ENCODE results near the gene RPS6KA6.
"Not testable (repeated sequence)": the region's sequence is repeated elsewhere in the genome, so short reads cannot be mapped to it uniquely, and the experiment has no call there.

RPS6KA6 gene

DNA sequence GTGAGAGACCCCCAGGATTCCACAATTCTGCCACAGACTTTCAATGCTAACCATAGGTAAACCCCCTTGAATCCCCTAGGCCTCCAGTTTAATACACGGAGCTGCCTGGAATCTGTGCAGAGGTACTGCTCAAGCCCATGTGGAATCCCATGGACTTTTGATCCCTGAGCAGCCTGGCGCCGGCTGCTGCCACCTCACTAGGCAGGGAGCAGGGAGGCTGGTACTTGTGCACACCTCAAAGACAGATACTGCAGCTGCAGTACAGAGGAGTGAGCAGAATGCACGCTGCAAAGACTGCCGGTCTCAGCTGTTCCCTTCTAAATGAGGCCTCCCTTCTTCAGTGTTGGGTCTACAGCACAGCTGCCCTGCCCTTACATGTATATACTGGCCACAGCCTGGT, 79.4 kb downstream of the RPS6KA6 start:
- Histone ChIP-seq H3K9me3 (ENCODE audit: control insufficient read depth in 1 of 2, low read length in 2 of 2) (peaks cover 0 to 2% of the 10 kb centered on the region in 2 donors), H3K27ac (ENCODE audit: low read length) (no peak overlapping the region), H3K36me3 (ENCODE audit: control insufficient read depth in 1 of 2, insufficient read depth in 2 of 2, low read length in 2 of 2) (no peaks in the 10 kb centered on the region), H3K4me1 (ENCODE audit: control insufficient read depth in 1 of 2, insufficient read depth in 2 of 2, low read length in 2 of 2) (no peaks in the 10 kb centered on the region), H3K4me3 (ENCODE audit: low read depth in 1 of 2, low read length in 2 of 2) (no peak overlapping the region), H3K27me3 (ENCODE audit: low read depth, low read length) (no peaks in the 10 kb centered on the region)

- no peaks in the 10 kb centered on the region for H3K9me3 ChIP-seq (ENCODE audit: control insufficient read depth in 1 of 2, low read length in 2 of 2)
- no peaks in the 10 kb centered on the region for H3K4me1 ChIP-seq (ENCODE audit: control insufficient read depth in 1 of 2, insufficient read depth in 2 of 2, low read length in 2 of 2)
- no peak overlapping the region for H3K4me3 ChIP-seq (ENCODE audit: low read depth in 1 of 2, low read length in 2 of 2)
- H3K36me3 ChIP-seq (ENCODE audit: control insufficient read depth in 1 of 2, insufficient read depth in 2 of 2, low read length in 2 of 2), result no peaks in the 10 kb centered on the region
- H3K27me3 ChIP-seq (ENCODE audit: low read depth, low read length), result no peaks in the 10 kb centered on the region
- H3K27ac ChIP-seq (ENCODE audit: low read length), result no peak overlapping the region
Measured at GRCh38 chrX:84099120-84099519, 88.9 kb downstream of the RPS6KA6 start.

DNA sequence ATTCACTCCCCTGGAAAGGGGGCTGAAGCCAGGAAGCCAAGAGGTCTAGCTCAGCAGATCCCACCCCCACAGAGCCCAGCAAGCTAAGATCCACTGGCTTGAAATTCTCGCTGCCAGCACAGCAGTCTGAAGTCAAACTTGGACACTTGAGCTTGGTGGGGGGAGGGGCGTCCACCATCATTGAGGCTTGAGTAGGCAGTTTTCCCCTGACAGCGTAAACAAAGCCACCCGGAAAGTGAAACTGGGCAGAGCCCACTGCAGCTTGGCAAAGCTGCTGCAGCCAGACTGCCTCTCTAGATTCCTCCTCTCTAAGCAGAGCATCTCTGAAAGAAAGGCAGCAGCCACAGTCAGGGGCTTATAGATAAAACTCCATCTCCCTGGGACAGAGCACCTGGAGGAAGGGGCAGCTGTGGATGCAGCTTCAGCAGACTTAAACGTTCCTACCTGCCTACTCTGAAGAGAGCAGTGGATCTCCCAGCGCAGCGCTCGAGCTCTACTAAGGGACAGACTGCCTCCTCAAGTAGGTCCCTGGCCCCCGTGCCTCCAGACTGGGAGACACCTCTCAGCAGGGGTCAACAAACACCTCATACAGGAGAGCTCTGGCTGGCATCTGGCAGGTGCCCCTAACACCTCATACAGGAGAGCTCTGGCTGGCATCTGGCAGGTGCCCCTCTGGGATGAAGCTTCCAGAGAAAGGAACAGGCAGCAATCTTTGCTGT, 108.4 kb downstream of the RPS6KA6 start:
- H3K4me3 ChIP-seq (ENCODE audit: low read depth in 1 of 2, low read length in 2 of 2), result peak overlapping the region in 1 of 2 donors; percentile 24
- not testable (repeated sequence) for H3K27ac ChIP-seq (ENCODE audit: low read length); H3K27me3 ChIP-seq (ENCODE audit: low read depth, low read length); H3K4me1 ChIP-seq (ENCODE audit: control insufficient read depth in 1 of 2, insufficient read depth in 2 of 2, low read length in 2 of 2); H3K9me3 ChIP-seq (ENCODE audit: control insufficient read depth in 1 of 2, low read length in 2 of 2); H3K36me3 ChIP-seq (ENCODE audit: control insufficient read depth in 1 of 2, insufficient read depth in 2 of 2, low read length in 2 of 2)

GRCh38 chrX:84078991-84079390, 109.0 kb downstream of the RPS6KA6 start:
- no peaks in the 10 kb centered on the region for H3K27me3 ChIP-seq (ENCODE audit: low read depth, low read length)
- no peaks in the 10 kb centered on the region for H3K4me1 ChIP-seq (ENCODE audit: control insufficient read depth in 1 of 2, insufficient read depth in 2 of 2, low read length in 2 of 2)
- no peak overlapping the region for H3K27ac ChIP-seq (ENCODE audit: low read length)
- H3K4me3 ChIP-seq (ENCODE audit: low read depth in 1 of 2, low read length in 2 of 2), result no peak overlapping the region
- no peaks in the 10 kb centered on the region for H3K36me3 ChIP-seq (ENCODE audit: control insufficient read depth in 1 of 2, insufficient read depth in 2 of 2, low read length in 2 of 2)
- no peaks in the 10 kb centered on the region for H3K9me3 ChIP-seq (ENCODE audit: control insufficient read depth in 1 of 2, low read length in 2 of 2)

DNA sequence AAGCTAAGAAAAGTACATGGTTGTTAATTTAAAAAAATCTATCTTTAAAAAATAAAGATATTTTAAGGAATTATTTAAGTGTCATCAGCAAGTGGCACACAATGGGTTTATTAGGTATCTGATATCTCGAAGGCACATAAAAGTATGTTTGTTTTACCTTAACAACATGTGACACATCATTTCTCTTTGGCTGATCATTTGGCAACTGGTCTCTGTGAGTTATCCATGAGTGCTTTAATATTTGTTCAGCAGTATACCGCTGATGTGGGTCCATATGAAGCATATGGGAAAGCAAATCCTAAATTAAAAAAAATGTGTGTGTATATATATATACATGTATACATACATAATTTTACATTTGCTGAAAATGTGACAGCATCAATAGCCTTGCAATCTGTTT, 123.2 kb downstream of the RPS6KA6 start:
- Histone ChIP-seq H3K36me3 (ENCODE audit: control insufficient read depth in 1 of 2, insufficient read depth in 2 of 2, low read length in 2 of 2) (no peaks in the 10 kb centered on the region), H3K4me3 (ENCODE audit: low read depth in 1 of 2, low read length in 2 of 2) (no peak overlapping the region), H3K9me3 (ENCODE audit: control insufficient read depth in 1 of 2, low read length in 2 of 2) (no peaks in the 10 kb centered on the region), H3K27ac (ENCODE audit: low read length) (no peak overlapping the region), H3K27me3 (ENCODE audit: low read depth, low read length) (no peaks in the 10 kb centered on the region), H3K4me1 (ENCODE audit: control insufficient read depth in 1 of 2, insufficient read depth in 2 of 2, low read length in 2 of 2) (no peaks in the 10 kb centered on the region)

GRCh38 chrX:84064164-84064563, 123.8 kb downstream of the RPS6KA6 start:
- H3K4me1 ChIP-seq (ENCODE audit: control insufficient read depth in 1 of 2, insufficient read depth in 2 of 2, low read length in 2 of 2), result no peaks in the 10 kb centered on the region
- no peaks in the 10 kb centered on the region for H3K9me3 ChIP-seq (ENCODE audit: control insufficient read depth in 1 of 2, low read length in 2 of 2)
- H3K4me3 ChIP-seq (ENCODE audit: low read depth in 1 of 2, low read length in 2 of 2), result no peak overlapping the region
- H3K27me3 ChIP-seq (ENCODE audit: low read depth, low read length), result no peaks in the 10 kb centered on the region
- H3K36me3 ChIP-seq (ENCODE audit: control insufficient read depth in 1 of 2, insufficient read depth in 2 of 2, low read length in 2 of 2), result no peaks in the 10 kb centered on the region
- H3K27ac ChIP-seq (ENCODE audit: low read length), result no peak overlapping the region

GRCh38 chrX:84047339-84047738, 140.7 kb downstream of the RPS6KA6 start:
- Histone ChIP-seq H3K27ac (ENCODE audit: low read length) (no peak overlapping the region), H3K4me1 (ENCODE audit: control insufficient read depth in 1 of 2, insufficient read depth in 2 of 2, low read length in 2 of 2) (no peaks in the 10 kb centered on the region), H3K27me3 (ENCODE audit: low read depth, low read length) (no peaks in the 10 kb centered on the region), H3K9me3 (ENCODE audit: control insufficient read depth in 1 of 2, low read length in 2 of 2) (no peaks in the 10 kb centered on the region), H3K36me3 (ENCODE audit: control insufficient read depth in 1 of 2, insufficient read depth in 2 of 2, low read length in 2 of 2) (no peaks in the 10 kb centered on the region), H3K4me3 (ENCODE audit: low read depth in 1 of 2, low read length in 2 of 2) (no peak overlapping the region)

GRCh38 chrX:84046403-84046984, 141.5 kb downstream of the RPS6KA6 start:
- no peak overlapping the region for H3K27ac ChIP-seq (ENCODE audit: low read length)
- no peaks in the 10 kb centered on the region for H3K9me3 ChIP-seq (ENCODE audit: control insufficient read depth in 1 of 2, low read length in 2 of 2)
- H3K4me1 ChIP-seq (ENCODE audit: control insufficient read depth in 1 of 2, insufficient read depth in 2 of 2, low read length in 2 of 2), result no peaks in the 10 kb centered on the region
- H3K36me3 ChIP-seq (ENCODE audit: control insufficient read depth in 1 of 2, insufficient read depth in 2 of 2, low read length in 2 of 2), result no peaks in the 10 kb centered on the region
- H3K4me3 ChIP-seq (ENCODE audit: low read depth in 1 of 2, low read length in 2 of 2), result no peak overlapping the region
- H3K27me3 ChIP-seq (ENCODE audit: low read depth, low read length), result no peaks in the 10 kb centered on the region

- no peak overlapping the region for H3K27ac ChIP-seq (ENCODE audit: low read length)
- no peaks in the 10 kb centered on the region for H3K4me1 ChIP-seq (ENCODE audit: control insufficient read depth in 1 of 2, insufficient read depth in 2 of 2, low read length in 2 of 2)
- no peaks in the 10 kb centered on the region for H3K9me3 ChIP-seq (ENCODE audit: control insufficient read depth in 1 of 2, low read length in 2 of 2)
Measured at GRCh38 chrX:84044051-84044450, 143.9 kb downstream of the RPS6KA6 start.

More at GRCh38 chrX:84044051-84044450, 143.9 kb downstream of the RPS6KA6 start:
- Histone ChIP-seq H3K4me3 (ENCODE audit: low read depth in 1 of 2, low read length in 2 of 2) (no peak overlapping the region), H3K36me3 (ENCODE audit: control insufficient read depth in 1 of 2, insufficient read depth in 2 of 2, low read length in 2 of 2) (no peaks in the 10 kb centered on the region), H3K27me3 (ENCODE audit: low read depth, low read length) (no peaks in the 10 kb centered on the region)
